Coronary artery (tissue), 2 donors: ENCODE measurements around the gene GYG2.
"Not testable (repeated sequence)": the region's sequence is repeated elsewhere in the genome, so short reads cannot be mapped to it uniquely, and the experiment has no call there.

Experiments
- DNase-seq: peaks from one replicate; pipeline ENCODE4 v3.0.0-alpha.2; 2017; ENCODE audit warnings: low spot score
- H3K27ac ChIP-seq, 2 donors: fragments of 200-600 bp; sonication (generic); one replicate each; pipeline ENCODE4 v1.5.1; 2016 to 2019
- H3K4me3 ChIP-seq: fragments of 200-600 bp; sonication (generic); 2 replicates; pipeline ENCODE4 v1.5.1; 2016; ENCODE audit warnings: mild to moderate bottlenecking, moderate library complexity
- TF ChIP-seq, protein P1 (sequence below): fragments of 200-600 bp; sonication (generic); IDR thresholded peaks from one replicate; pipeline ENCODE4 v1.5.1; 2019; ENCODE audit warnings: antibody characterized with exemption

The GYG2 gene

DNA sequence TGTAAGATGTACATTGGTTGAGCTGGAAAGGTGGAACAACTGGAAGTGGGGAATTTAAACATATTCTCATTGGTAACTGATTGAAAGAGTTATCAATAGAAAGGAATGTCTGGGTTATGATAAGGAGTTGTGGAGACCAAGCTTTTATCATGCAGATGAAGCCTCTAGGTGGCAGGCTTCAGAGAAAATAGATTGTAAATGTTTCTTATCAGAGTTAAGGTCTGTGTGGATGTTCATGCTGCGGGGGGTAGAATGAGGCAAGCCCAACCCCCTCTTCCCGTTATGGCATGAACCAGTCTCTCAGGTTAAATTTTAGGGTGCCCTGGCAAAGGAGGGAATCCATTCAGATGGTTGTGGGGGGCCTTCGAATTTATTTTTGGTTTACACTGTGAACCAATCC, 84.4 kb downstream of the GYG2 start:
- H3K27ac ChIP-seq = no peak overlapping the region
- DNase-seq = no peak
- no peak overlapping the region for H3K4me3 ChIP-seq
- TF ChIP-seq, protein P1, sequence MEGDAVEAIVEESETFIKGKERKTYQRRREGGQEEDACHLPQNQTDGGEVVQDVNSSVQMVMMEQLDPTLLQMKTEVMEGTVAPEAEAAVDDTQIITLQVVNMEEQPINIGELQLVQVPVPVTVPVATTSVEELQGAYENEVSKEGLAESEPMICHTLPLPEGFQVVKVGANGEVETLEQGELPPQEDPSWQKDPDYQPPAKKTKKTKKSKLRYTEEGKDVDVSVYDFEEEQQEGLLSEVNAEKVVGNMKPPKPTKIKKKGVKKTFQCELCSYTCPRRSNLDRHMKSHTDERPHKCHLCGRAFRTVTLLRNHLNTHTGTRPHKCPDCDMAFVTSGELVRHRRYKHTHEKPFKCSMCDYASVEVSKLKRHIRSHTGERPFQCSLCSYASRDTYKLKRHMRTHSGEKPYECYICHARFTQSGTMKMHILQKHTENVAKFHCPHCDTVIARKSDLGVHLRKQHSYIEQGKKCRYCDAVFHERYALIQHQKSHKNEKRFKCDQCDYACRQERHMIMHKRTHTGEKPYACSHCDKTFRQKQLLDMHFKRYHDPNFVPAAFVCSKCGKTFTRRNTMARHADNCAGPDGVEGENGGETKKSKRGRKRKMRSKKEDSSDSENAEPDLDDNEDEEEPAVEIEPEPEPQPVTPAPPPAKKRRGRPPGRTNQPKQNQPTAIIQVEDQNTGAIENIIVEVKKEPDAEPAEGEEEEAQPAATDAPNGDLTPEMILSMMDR = no peak

DNA sequence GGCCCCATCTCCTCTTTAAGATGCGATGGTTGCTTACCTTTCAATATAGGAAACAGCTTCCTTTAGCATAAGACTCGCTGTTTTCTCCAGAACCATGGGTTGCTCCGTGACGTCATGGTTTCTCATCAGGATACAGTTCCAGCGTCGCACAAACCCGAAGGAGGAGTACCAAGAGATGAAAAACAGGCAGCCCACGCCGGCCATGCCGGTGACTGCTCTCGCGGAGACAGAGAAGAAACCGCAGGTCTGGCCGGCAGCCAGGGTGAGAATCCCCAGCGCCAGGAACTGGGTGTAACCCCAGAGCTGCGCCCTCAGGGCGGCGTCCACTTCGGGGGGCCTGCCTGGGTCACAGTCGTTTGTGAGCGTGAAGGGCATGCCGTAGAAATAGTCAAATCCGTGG, 89.0 kb downstream of the GYG2 start:
- H3K4me3 ChIP-seq = no peak overlapping the region

DNA sequence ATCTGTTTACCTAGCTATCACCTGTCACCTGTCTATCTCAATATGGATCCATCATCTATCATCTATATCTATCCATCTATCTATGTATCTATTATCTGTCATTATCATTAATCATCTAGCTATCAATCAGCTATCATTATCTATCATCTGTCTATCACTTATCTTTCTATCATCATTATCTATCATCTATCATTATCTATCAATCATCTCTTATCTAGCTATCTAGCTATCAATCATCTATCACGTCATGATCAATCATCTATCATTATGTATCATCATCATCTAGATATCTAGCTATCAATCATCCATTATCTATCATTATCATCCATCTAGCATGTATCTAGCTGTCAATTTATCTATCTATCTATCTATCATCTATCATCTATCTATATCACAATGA, 92.5 kb downstream of the GYG2 start:
- no peak overlapping the region for H3K4me3 ChIP-seq
- DNase-seq = no peak
- TF ChIP-seq, protein P1 = no peak
- H3K27ac ChIP-seq = no peak overlapping the region

More for the DNA sequence above, 89.0 kb downstream of the GYG2 start:
- TF ChIP-seq, protein P1 = no peak
- no peak for DNase-seq
- no peak overlapping the region for H3K27ac ChIP-seq

DNA sequence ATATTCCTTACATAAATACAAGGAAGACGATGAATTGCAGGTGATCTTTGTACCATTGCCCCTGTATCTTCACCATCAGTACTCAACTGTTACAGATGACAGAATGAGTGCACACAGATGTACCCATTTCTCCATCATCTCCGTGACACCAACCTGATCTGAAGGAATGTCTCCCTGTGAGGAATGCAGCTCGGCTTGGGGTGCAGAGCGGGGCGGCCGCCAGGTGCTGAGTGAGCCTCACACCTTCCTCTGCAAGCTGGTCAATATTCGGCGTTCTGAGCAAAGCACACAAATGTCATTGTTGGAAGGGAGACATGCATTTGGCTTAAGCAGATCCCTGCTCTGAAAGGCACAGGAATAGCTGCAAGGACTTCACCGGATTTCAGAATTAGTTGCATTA, 93.0 kb downstream of the GYG2 start:
- TF ChIP-seq, protein P1 = no peak
- Histone ChIP-seq H3K27ac (no peak overlapping the region), H3K4me3 (no peak overlapping the region)
- no peak for DNase-seq

DNA sequence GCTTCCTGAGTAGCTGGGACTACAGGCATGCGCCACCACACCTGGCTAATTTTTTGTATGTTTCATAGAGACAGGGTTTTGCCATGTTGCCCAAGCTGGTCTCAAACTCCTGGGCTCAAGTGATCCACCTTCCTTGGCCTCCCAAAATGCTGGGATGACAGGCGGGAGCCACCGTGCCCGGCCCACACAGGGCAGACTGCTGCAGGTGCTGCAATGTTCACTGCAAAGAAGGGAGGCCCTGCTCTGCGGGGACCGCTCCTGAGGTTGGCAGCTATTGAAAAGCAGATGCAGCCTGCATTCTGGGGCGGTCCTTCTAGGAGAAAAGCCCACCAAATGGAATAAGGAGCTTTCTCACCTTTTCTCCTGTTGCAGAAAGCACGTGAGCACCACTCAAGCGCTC, 95.4 kb downstream of the GYG2 start:
- Histone ChIP-seq H3K27ac (no peak overlapping the region), H3K4me3 (no peak overlapping the region)
- TF ChIP-seq, protein P1 = no peak
- no peak for DNase-seq

DNA sequence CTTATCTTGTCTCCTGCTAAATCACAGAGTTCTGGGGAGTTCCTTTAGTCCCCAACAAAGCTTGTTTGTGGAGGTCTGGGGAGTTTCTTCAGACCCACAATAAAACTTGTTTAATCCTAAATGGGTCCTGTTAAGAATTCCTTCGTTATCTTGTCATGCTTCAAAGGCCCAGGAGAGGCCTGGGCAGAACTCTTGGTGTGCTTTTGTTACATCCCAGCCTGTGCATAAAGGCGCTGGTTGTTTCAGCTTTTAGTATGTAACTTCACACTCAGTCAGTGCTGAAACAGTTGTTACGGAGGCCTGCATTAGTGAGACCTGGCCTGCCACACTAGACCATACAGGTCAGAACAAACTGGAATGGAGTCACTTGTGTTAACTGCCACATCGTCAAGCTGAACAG, 97.5 kb downstream of the GYG2 start:
- DNase-seq, H3K27ac ChIP-seq, H3K4me3 ChIP-seq: not testable (repeated sequence)

DNA sequence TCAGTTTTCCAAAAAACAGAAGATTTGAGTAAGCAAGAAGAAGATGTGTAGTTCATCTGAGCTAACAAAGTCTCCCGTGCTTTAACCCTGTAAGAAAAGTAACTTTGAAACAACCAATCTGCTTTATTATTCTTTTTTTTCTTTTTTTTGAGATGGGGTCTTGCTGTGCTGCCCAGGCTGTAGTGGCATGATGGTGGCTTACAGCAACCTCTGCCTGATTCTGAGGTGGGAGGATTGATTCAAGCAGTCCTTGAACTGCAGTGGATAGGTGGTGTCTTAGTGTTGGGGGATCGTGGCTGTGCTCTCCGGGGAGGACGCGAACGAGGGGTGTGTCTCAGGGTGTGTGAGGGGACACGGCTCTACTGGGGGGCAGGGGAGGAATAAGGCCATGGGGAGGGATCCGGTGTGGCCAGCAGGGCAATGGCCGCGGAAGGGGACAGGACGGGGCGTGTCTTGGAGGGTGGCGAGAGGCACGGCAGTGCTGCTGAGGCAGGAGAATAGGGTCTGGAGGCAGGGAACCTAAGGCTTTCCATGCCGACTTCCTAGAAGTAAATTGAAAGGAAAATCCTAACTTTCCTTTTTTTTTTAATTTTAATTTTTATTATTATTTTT, 98.0 kb downstream of the GYG2 start:
- TF ChIP-seq, protein P1 = no peak
- H3K27ac ChIP-seq = no peak overlapping the region
- no peak for DNase-seq
- no peak overlapping the region for H3K4me3 ChIP-seq
